HG03354 (cell line): ENCODE measurements around the gene OR51E1.
A peak's percentile ranks its signal among the peaks of the same experiment; 100 is the strongest.

ENCODE experiments used
- ATAC-seq: cut with Tn5 transposase; IDR thresholded peaks from one replicate; pipeline ENCODE4 v1.9.1; 2021; ENCODE audit warnings: mild to moderate bottlenecking; ENCODE audit not compliant: unreplicated experiment, poor library complexity, severe bottlenecking

Gene OR51E1

GRCh38 chr11:4704054-4704789 is 60.4 kb downstream of the OR51E1 start, which contains the start of gene MMP26:
Gene MMP26, plus strand, starts transcription at chr11:4704784.
- ATAC-seq: peak; percentile 80

- no peak for ATAC-seq
These were observed 61.1 kb downstream of the OR51E1 start for GRCh38 chr11:4704790-4705334.
